Upper lobe of right lung (tissue), 1 donor: ENCODE data around the gene SERAC1. TPM values are rescaled to one million over a fixed set of nuclear protein-coding genes. Genes with fewer than 3 reads are reported as not detected.

ENCODE experiments used
- ATAC-seq: fragments of 200-7000 bp; cut with Tn5 transposase; one replicate; pipeline ENCODE4 v1.9.1; 2020; ENCODE audit warnings: mild to moderate bottlenecking, moderate library complexity
- DNase-seq: peaks from one replicate; pipeline ENCODE4 v3.0.0-alpha.2; 2020
- H3K27ac ChIP-seq: fragments of 200-600 bp; one replicate; pipeline ENCODE4 v1.8.0; 2022
- H3K27me3 ChIP-seq: fragments of 200-600 bp; one replicate; pipeline ENCODE4 v1.8.0; 2022; ENCODE audit warnings: mild to moderate bottlenecking
- H3K36me3 ChIP-seq: fragments of 200-600 bp; one replicate; pipeline ENCODE4 v1.8.0; 2022
- H3K4me1 ChIP-seq: fragments of 200-600 bp; one replicate; pipeline ENCODE4 v1.8.0; 2022
- H3K4me3 ChIP-seq: fragments of 200-600 bp; one replicate; pipeline ENCODE4 v1.8.0; 2022; ENCODE audit warnings: mild to moderate bottlenecking
- H3K9me3 ChIP-seq: fragments of 200-600 bp; one replicate; pipeline ENCODE4 v1.8.0; 2022
- CTCF ChIP-seq: fragments of 200-600 bp; IDR thresholded peaks from one replicate; pipeline ENCODE4 v1.8.0; 2022; ENCODE audit warnings: antibody characterized with exemption
- intact Hi-C: fragments of 100-400 bp; cut with DNase I; formaldehyde crosslinking; loops from one replicate; pipeline ENCODE4 v1.11.0; 2022
- total RNA-seq: library from RNA; stranded (reverse); fragmentation: NEBNext Ultra II Directional; extraction: Animal tissue kit (Norgen Biotek cat#: 25700); gene quantifications from one replicate; pipeline ENCODE4 v1.2.1, GENCODE V29; 2021
- donor health status: DM: no; HTN: yes; CAD: no; lungs with severe emphysema.

The SERAC1 gene
- total RNA-seq, 1 donor from 2014 or later, result 7.5 TPM

- Histone ChIP-seq H3K36me3 (peaks cover 13% of the 10 kb centered on the region), H3K27me3 (no peaks in the 10 kb centered on the region), H3K4me3 (no peak overlapping the region), H3K27ac (no peak overlapping the region), H3K4me1 (no peaks in the 10 kb centered on the region), H3K9me3 (no peaks in the 10 kb centered on the region)
- no peak for ATAC-seq
- no peak for TF ChIP-seq CTCF
- intact Hi-C loops, result no loop called here
- DNase-seq, result no peak
These were observed 43.8 kb downstream of the SERAC1 start for GRCh38 chr6:158124288-158124687.

DNA sequence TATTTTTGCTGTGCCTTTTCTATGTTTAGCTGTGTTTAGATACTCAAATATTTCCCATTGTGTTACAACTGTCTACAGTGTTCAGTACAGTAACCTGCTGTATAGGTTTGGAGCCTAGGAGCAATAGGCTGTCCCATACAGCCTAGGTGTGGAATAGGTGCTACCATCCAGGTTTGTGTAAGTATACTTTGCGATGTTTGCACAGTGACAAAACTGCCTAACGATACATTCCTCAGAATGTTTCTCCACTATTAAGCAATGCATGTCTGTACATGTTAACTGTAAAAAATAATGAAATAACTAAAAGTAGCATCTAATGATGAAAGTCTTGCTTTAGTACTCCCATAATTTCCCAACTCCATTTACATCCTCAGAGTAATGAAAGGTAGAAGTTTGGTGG lies 46.0 kb downstream of the SERAC1 start:
- ATAC-seq, result no peak
- intact Hi-C loops, result no loop called here

GRCh38 chr6:158121335-158121734 lies 46.7 kb downstream of the SERAC1 start:
- DNase-seq (no peak), ATAC-seq (no peak)
- Histone ChIP-seq H3K4me3 (no peak overlapping the region), H3K36me3 (peaks cover 26% of the 10 kb centered on the region), H3K27ac (no peak overlapping the region), H3K9me3 (no peaks in the 10 kb centered on the region), H3K27me3 (no peaks in the 10 kb centered on the region), H3K4me1 (no peaks in the 10 kb centered on the region)
- TF ChIP-seq CTCF, result no peak
- intact Hi-C loops, result no loop called here

More for the DNA sequence above, 46.0 kb downstream of the SERAC1 start:
- H3K9me3 ChIP-seq, result no peaks in the 10 kb centered on the region
- peaks cover 28% of the 10 kb centered on the region for H3K36me3 ChIP-seq
- no peak for DNase-seq
- no peak overlapping the region for H3K27ac ChIP-seq
- H3K4me1 ChIP-seq, result no peaks in the 10 kb centered on the region
- no peak for TF ChIP-seq CTCF
- no peaks in the 10 kb centered on the region for H3K27me3 ChIP-seq
- H3K4me3 ChIP-seq, result no peak overlapping the region

- DNase-seq (no peak), ATAC-seq (no peak)
- H3K9me3 ChIP-seq, result no peaks in the 10 kb centered on the region
- no peak for TF ChIP-seq CTCF
- H3K4me1 ChIP-seq, result no peaks in the 10 kb centered on the region
- H3K4me3 ChIP-seq, result no peak overlapping the region
- no peak overlapping the region for H3K27ac ChIP-seq
- intact Hi-C loops, result no loop called here
- no peaks in the 10 kb centered on the region for H3K27me3 ChIP-seq
- peaks cover 24% of the 10 kb centered on the region for H3K36me3 ChIP-seq
These were observed 49.2 kb downstream of the SERAC1 start for GRCh38 chr6:158118886-158119285.

DNA sequence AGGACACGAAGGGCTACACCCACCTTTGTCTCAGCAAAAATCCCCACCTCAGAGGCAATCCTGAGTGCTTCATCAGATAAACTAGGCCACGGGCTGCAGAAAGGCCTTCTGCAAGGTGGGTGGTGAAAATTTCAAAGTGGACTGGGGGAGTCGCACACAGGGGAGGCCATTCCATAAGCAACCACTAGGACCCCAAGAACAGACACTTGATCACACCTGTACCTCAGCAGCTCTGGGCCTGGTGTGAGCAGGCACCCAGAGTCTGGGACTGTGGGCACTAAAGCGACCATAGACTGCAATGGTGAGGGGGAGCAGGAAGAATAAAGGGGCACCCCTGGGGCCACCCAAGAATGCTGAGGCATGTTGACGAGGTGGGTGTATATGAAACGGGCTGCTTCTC lies 52.6 kb downstream of the SERAC1 start:
- Histone ChIP-seq H3K27ac (no peak overlapping the region), H3K36me3 (peaks cover 37% of the 10 kb centered on the region), H3K4me1 (no peaks in the 10 kb centered on the region), H3K4me3 (no peak overlapping the region), H3K27me3 (no peaks in the 10 kb centered on the region), H3K9me3 (no peaks in the 10 kb centered on the region)
- intact Hi-C loops, result no loop called here
- TF ChIP-seq CTCF, result no peak
- ATAC-seq (no peak), DNase-seq (no peak)

DNA sequence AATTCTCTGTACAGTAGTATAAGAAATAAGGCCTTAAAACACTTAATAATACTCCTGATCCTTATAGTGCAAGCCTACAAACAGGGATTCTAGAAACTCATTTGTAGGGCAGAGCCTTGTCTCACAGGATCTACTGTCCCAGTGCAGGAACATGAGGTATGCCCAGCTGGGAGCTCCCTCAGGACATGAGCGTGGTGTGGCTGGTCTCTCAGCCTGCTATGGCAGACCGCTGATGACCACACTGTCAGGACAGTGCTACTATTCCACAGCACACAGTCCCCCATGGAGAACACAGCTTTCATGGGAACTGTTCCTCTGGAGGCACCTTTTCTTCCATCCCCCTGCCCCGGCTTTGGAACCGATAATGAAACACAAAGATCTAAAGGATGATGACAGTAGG lies 53.0 kb downstream of the SERAC1 start:
- DNase-seq, result no peak
- peaks cover 37% of the 10 kb centered on the region for H3K36me3 ChIP-seq
- H3K9me3 ChIP-seq, result no peaks in the 10 kb centered on the region
- H3K4me1 ChIP-seq, result no peaks in the 10 kb centered on the region
- no peak for ATAC-seq
- intact Hi-C loops, result no loop called here
- no peak overlapping the region for H3K4me3 ChIP-seq
- no peak overlapping the region for H3K27ac ChIP-seq
- no peak for TF ChIP-seq CTCF
- H3K27me3 ChIP-seq, result no peaks in the 10 kb centered on the region
